PC-9 (cell line): ENCODE measurements around the gene TSHZ2.

Experiments
- CTCF ChIP-seq: fragments of 200-600 bp; sonication (generic); conservative IDR thresholded peaks from 2 replicates; pipeline ENCODE4 v1.6.1; 2017; ENCODE audit warnings: mixed run types, antibody characterized with exemption, mild to moderate bottlenecking, moderate library complexity
- EZH2 ChIP-seq: fragments of 200-600 bp; sonication (generic); IDR thresholded peaks from 2 replicates; pipeline ENCODE4 v1.8.0; 2017; ENCODE audit warnings: antibody characterized with exemption, low read depth

GRCh38 chr20:53369871-53370270 is 397.7 kb downstream of the TSHZ2 start:
- TF ChIP-seq CTCF, result no peak
- no peak for TF ChIP-seq EZH2
